Keratinocyte (primary cell): ENCODE measurements around the gene NGEF. TPM values are rescaled to one million over a fixed set of nuclear protein-coding genes. Genes with fewer than 3 reads are reported as not detected.

Source experiments
- DNase-seq: peaks from one replicate; pipeline ENCODE4 v3.0.0-alpha.2; 2011; ENCODE audit warnings: low read depth, missing footprints, low spot score
- FAIRE-seq: peaks from 2 replicates; lab custom pipeline; 2011; peaks lifted over from hg19 to GRCh38; lab: Jason Lieb, UNC
- H2AFZ ChIP-seq: 2 replicates; pipeline ENCODE4 v1.6.0; 2012; ENCODE audit warnings: low read length, control low read depth, inconsistent platforms; ENCODE audit not compliant: control insufficient read depth
- H3K27ac ChIP-seq: 2 replicates; pipeline ENCODE4 v1.5.1; 2011; ENCODE audit warnings: low read length; ENCODE audit not compliant: control insufficient read depth, insufficient read depth
- H3K27me3 ChIP-seq: 3 replicates; pipeline ENCODE4 v1.6.0; 2011; ENCODE audit warnings: low read length; ENCODE audit not compliant: control insufficient read depth, insufficient read depth; ENCODE audit errors: extremely low read depth
- H3K36me3 ChIP-seq, 2 experiments: 2 replicates in 1 of 2; 3 replicates in 1 of 2; pipeline ENCODE4 v1.5.1; 2011; ENCODE audit warnings: low read length in 2 of 2, mild to moderate bottlenecking in 1 of 2; ENCODE audit not compliant: control insufficient read depth in 2 of 2, insufficient read depth in 2 of 2; ENCODE audit errors: extremely low read depth in 1 of 2
- H3K4me1 ChIP-seq: 3 replicates; pipeline ENCODE4 v1.5.1; 2011; ENCODE audit warnings: low read length; ENCODE audit not compliant: control insufficient read depth, insufficient read depth; ENCODE audit errors: extremely low read depth
- H3K4me2 ChIP-seq: 3 replicates; pipeline ENCODE4 v1.6.0; 2011; ENCODE audit warnings: low read depth, low read length; ENCODE audit not compliant: control insufficient read depth, insufficient read depth; ENCODE audit errors: extremely low read depth
- H3K4me3 ChIP-seq, 3 experiments: fragments of 200-600 bp in 1 of 3; sonication (generic) in 1 of 3; 2 replicates in 2 of 3; 3 replicates in 1 of 3; pipeline ENCODE4 v1.5.1; 2011 to 2016; ENCODE audit warnings: low read length in 3 of 3, mild to moderate bottlenecking in 3 of 3, control low read depth in 2 of 3, inconsistent platforms in 1 of 3, low read depth in 1 of 3, mixed read lengths in 1 of 3, mixed run types in 1 of 3, moderate library complexity in 1 of 3; ENCODE audit not compliant: control insufficient read depth in 2 of 3, insufficient read depth in 2 of 3; ENCODE audit errors: extremely low read depth in 1 of 3
- H3K79me2 ChIP-seq: 2 replicates; pipeline ENCODE4 v1.6.0; 2012; ENCODE audit warnings: low read length; ENCODE audit not compliant: control insufficient read depth, insufficient read depth
- H3K9ac ChIP-seq: 3 replicates; pipeline ENCODE4 v1.6.0; 2011; ENCODE audit warnings: low read length; ENCODE audit not compliant: control insufficient read depth, insufficient read depth; ENCODE audit errors: extremely low read depth
- H3K9me1 ChIP-seq: 3 replicates; pipeline ENCODE4 v1.6.0; 2011; ENCODE audit warnings: low read length; ENCODE audit not compliant: control insufficient read depth, insufficient read depth; ENCODE audit errors: extremely low read depth
- H3K9me3 ChIP-seq: 2 replicates; pipeline ENCODE4 v1.5.1; 2012; ENCODE audit warnings: low read depth, low read length; ENCODE audit not compliant: control insufficient read depth
- H4K20me1 ChIP-seq: 3 replicates; pipeline ENCODE4 v1.6.0; 2011; ENCODE audit warnings: low read length; ENCODE audit not compliant: control insufficient read depth, insufficient read depth; ENCODE audit errors: extremely low read depth
- CTCF ChIP-seq, 3 experiments: IDR thresholded peaks in 1 of 3; conservative IDR thresholded peaks in 1 of 3; optimal IDR thresholded peaks in 1 of 3; 2 replicates in 2 of 3; 3 replicates in 1 of 3; pipeline versions ENCODE3 to v1.5.1; 2011; ENCODE audit warnings: low read length in 3 of 3, mild to moderate bottlenecking in 3 of 3, moderate library complexity in 2 of 3, control low read depth in 1 of 3, inconsistent platforms in 1 of 3; ENCODE audit not compliant: insufficient read depth in 2 of 3; ENCODE audit errors: extremely low read depth in 1 of 3
- EZH2 ChIP-seq: IDR thresholded peaks from one replicate; pipeline ENCODE4 v1.6.1; 2012; ENCODE audit warnings: inconsistent platforms, mild to moderate bottlenecking, low read length, moderate library complexity
- dilution Hi-C: fragments of 300-500 bp; cut with MboI; formaldehyde crosslinking; loops from one replicate; pipeline ENCODE4 v1.7.0; 2020; ENCODE audit warnings: low sequenced_read_pairs; ENCODE audit not compliant: extremely low pct_ligation_motif_present
- polyA plus RNA-seq, 5 experiments: library from polyadenylated mRNA; depleted of rRNA in 3 of 5; stranded (reverse) in 3 of 5; stranded (forward) in 1 of 5; unstranded in 1 of 5; fragments of >200 nt; gene quantifications; 1 replicate in 1 of 5; 2 replicates in 3 of 5; 3 replicates in 1 of 5; pipeline versions ENCODE4 v1.2.1 to v1.2.3, GENCODE V29; 2011 to 2012; ENCODE audit warnings: missing spikeins in 2 of 5, low read depth in 1 of 5, low replicate concordance in 1 of 5

Gene NGEF
- polyA plus RNA-seq, 1 donor (not counting 4 experiments of a cell fraction or from before 2014, with no cell fraction given): 0.17 TPM

- dilution Hi-C loops: no loop called here
- H3K9me3 ChIP-seq: no peaks in the 10 kb centered on the region
- no peak overlapping the region for H3K9ac ChIP-seq
Measured at GRCh38 chr2:232913903-232914302, 99.2 kb downstream of the NGEF start.

GRCh38 chr2:232911712-232912277 lies 101.3 kb downstream of the NGEF start:
- dilution Hi-C loops: no loop called here
- Histone ChIP-seq H3K27me3 (no peaks in the 10 kb centered on the region), H3K9me1 (no peaks in the 10 kb centered on the region), H3K27ac (no peak overlapping the region), H3K9me3 (no peaks in the 10 kb centered on the region), H3K4me1 (no peaks in the 10 kb centered on the region), H3K4me2 (no peak overlapping the region), H3K4me3 (no peak overlapping the region), H2AFZ (no peak overlapping the region), H4K20me1 (no peaks in the 10 kb centered on the region), H3K9ac (no peak overlapping the region), H3K79me2 (no peaks in the 10 kb centered on the region), H3K36me3 (no peaks in the 10 kb centered on the region)
- DNase-seq (no peak), FAIRE-seq (no peak)
- TF ChIP-seq CTCF (optimal IDR thresholded peaks at IDR 0.05 in 1 of 3, IDR thresholded peaks at IDR 0.05 in 1 of 3, conservative IDR thresholded peaks at IDR 0.05 in 1 of 3; ENCODE audit: extremely low read depth in 1 of 3, insufficient read depth in 2 of 3, low read length in 3 of 3) (no peak), EZH2 (no peak)

More at GRCh38 chr2:232913903-232914302, 99.2 kb downstream of the NGEF start:
- no peaks in the 10 kb centered on the region for H3K79me2 ChIP-seq
- no peak overlapping the region for H2AFZ ChIP-seq
- TF ChIP-seq CTCF (optimal IDR thresholded peaks at IDR 0.05 in 1 of 3, IDR thresholded peaks at IDR 0.05 in 1 of 3, conservative IDR thresholded peaks at IDR 0.05 in 1 of 3; ENCODE audit: extremely low read depth in 1 of 3, insufficient read depth in 2 of 3, low read length in 3 of 3): no peak
- no peak for TF ChIP-seq EZH2
- no peak overlapping the region for H3K4me3 ChIP-seq
- no peaks in the 10 kb centered on the region for H3K27me3 ChIP-seq
- H3K4me1 ChIP-seq: no peaks in the 10 kb centered on the region
- DNase-seq (no peak), FAIRE-seq (no peak)
- no peaks in the 10 kb centered on the region for H3K36me3 ChIP-seq
- H3K27ac ChIP-seq: no peak overlapping the region
- no peaks in the 10 kb centered on the region for H4K20me1 ChIP-seq
- H3K4me2 ChIP-seq: no peak overlapping the region
- H3K9me1 ChIP-seq: no peaks in the 10 kb centered on the region
